Measurements from ENCODE around the gene ATP5MC3.
"Not testable (repeated sequence)": the region's sequence is repeated elsewhere in the genome, so short reads cannot be mapped to it uniquely, and the experiment has no call there.

The ATP5MC3 gene

DNA sequence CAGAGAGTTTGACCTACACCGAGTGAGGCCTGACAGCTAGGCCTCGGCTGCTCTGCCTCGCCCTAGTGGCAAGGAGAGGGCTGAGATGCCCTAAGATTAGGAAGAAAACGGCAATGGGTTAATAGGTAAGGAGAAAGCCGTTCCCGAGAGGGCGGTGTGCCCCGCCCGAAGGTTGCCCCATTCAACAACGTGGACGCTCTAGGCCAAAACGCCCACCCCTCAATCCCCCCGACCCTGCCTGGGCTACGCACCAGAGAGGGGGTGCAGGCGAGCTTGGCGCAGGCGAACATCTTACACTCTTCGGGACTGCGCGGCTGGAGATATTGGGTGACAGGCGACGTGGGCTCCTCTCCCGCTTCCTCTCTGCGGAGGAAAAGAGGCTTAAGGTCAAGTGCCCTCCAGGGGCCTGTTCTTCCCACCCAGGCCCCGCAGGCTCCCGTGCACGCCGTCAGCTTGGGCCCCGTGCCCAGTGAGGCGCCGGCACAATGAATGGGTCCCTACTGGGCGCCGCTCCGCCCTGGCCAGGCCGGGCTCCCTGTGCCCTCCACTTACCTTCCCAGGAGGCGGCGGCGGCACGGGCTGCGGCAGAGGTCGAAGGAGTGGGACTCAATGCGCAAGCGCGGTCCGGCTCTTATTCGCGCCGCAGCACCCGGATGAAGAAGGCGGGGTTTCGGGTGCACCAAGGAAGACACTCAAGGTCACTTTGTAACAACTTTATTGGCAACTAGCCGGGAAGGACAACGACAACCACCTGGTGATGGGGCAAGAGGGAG lies at the start of gene ATP5MC3:
TSS of gene ATP5MC3 (minus strand) at position 607 of the 773 bp plus-strand sequence. CDS start at position 290, 317 bp downstream.
- peak; percentile 96 for DNase-seq

DNA sequence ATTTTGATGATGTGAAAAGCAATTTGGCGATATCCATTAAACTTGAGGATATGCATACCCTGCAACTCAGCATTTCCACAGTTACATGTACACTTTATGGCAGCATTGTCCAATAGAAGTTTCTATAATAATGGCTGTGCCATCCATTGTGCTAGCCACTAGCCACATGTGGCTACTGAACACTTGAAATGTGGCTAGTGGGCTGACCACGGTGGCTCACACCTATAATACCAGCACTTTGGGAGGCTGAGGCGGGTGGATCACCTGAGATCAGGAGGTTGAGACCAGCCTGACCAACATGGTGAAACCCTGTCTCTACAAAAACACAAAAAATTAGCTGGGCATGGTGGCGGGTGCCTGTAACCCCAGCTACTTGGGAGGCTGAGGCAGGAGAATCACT lies 47.1 kb upstream of the ATP5MC3 start:
- DNase-seq: not testable (repeated sequence)

- DNase-seq: no peak
These were observed 46.7 kb upstream of the ATP5MC3 start for GRCh38 chr2:175228179-175228578.

GRCh38 chr2:175227393-175227792 lies 45.9 kb upstream of the ATP5MC3 start:
- no peak for DNase-seq

GRCh38 chr2:175220075-175220474 lies 38.6 kb upstream of the ATP5MC3 start:
- DNase-seq: no peak

GRCh38 chr2:175218551-175218950 lies 37.0 kb upstream of the ATP5MC3 start:
- DNase-seq: no peak

- DNase-seq: no peak
These were observed 26.4 kb upstream of the ATP5MC3 start for GRCh38 chr2:175207741-175208438.

DNA sequence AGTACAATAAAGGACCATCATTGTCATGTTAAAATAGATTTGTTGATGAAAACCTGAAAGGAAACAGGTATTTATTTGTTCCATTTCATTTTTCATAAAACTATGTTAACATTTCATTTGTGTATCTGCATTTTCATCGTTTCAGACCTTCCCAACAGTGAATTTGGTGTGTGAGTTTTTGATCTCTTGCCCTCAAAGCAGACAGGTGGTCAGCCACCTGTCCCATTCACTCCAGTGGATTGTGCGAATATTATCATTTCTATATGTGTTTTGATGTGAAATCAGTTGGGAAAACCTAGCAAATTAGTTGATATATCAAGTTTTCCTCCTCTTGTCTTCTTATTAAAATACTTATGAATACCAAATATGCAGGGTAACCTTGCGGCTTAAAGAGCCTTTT lies 25.4 kb upstream of the ATP5MC3 start:
- no peak for DNase-seq

GRCh38 chr2:175205523-175205922 lies 24.0 kb upstream of the ATP5MC3 start:
- no peak for DNase-seq

DNA sequence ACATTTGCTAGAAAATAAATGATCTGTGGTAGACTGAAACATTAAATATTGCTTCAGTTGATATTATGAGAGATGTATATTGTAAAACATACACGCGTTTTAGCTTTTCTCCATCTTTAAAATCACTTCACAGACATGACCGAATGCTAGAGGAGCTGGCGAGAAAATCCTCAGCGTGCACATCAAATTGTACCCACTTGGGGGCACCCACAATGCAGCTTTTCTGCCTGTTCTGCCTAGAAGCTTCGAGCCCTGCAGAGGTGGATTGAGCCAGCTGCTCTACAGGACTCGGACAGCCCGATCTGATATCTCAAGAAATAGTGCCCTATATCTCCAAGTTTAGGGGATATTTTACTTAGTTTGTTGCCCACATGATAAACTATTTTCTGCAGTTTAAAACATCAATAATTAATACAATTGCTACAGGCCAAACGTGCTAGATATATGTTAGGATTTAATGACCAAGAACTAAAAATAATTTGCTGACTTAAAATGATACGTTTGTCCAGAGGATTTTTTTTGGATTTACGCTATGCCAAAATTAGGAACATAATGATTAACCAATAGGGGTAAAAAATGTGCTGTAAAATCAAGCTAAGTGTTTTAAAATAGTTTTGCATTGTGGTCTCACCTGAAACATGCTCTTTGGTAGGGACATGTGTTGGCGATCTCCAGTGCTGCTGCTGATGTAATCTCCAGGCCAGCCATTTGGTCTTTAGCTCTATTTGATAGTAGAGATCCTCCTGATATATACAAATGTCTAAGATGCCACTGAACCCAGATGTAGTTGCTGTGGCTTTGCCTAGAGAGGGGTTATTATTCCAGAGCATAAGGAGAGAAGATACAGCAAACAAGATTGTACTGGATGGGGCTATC lies 22.3 kb upstream of the ATP5MC3 start:
- peak; percentile 73 for DNase-seq

- no peak for DNase-seq
These were observed 13.5 kb upstream of the ATP5MC3 start for GRCh38 chr2:175195012-175195411.

DNA sequence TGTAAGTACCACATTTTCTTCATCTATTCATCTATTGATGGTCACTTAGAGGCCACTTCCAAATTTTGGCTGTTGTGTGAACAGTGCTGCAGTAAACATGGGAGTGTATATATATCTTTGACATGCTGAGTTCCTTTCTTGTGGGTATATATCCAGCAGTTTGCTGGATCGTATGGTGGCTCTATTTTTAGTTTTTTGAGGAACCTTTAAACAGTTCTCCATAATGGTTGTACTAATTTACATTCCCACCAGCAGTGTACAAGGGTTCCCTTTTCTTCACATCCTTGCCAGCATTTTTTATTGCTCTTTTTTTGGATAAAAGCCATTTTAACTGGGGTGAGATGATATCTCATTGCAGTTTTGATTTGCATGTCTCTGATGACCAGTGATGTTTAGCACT lies 7.3 kb upstream of the ATP5MC3 start:
- no peak for DNase-seq

- no peak for DNase-seq
These were observed 5.9 kb upstream of the ATP5MC3 start for GRCh38 chr2:175187378-175187777.

DNA sequence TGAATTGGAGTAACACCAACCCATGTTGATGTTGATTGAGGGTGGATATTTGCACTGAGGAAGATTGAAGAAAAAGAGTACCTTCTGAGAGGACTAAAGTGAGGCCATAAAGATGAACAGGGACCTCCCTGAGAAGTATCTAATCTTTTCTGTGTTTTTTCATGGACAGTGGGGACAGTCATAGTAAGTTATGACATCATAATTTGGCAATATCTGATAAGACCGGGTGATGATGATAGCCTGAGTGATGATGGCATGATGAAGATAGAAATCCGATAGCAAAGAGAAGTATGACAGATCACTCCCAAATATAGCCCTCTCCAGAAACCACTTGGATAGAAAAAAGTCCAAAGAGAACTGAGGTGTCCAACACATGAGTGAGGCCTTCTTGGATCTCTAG lies 2.2 kb upstream of the ATP5MC3 start:
- no peak for DNase-seq

- DNase-seq: no peak
These were observed 383 bp upstream of the ATP5MC3 start for GRCh38 chr2:175181877-175182308.

DNA sequence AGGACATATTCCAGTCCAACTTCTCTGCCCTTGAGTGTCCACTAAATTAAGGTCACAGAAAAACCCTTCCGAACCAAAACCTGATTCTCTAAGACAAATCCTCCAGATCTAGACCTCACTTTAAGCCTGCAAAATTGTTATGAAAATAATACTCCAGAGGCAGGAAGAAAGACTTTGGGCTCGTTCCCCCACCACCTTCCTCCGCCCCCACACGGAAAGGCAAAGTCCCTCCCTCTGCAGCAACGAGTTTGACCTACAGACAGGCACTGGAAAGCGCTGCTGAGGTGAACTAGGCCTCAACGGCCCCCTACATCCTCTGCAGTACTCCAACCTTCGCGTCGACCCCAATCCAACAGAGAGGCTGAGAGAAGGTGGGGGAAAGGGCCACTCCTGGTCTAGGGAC lies 808 bp downstream of the ATP5MC3 start:
- peak; percentile 81 for DNase-seq

DNA sequence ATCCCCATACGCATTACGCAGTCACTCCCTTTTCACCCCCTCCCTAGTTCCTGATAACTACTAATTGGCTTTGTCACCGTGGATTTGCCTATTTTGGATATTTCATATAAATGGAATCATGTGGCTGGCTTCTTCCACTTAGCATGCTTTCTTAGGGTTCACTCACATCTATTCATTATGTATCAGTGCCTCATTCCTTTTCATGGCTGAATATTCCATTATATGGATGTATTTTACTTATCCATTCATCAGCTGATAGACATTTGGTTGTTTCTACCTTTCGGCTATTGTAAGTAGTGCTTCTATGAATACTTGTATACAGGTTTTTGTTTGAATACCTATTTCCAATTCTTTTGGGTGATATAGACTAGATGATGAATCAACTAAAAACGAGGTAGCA lies 4.9 kb downstream of the ATP5MC3 start:
- DNase-seq: no peak

GRCh38 chr2:175175896-175176295 lies 5.6 kb downstream of the ATP5MC3 start:
- DNase-seq: no peak

- no peak for DNase-seq
These were observed 6.2 kb downstream of the ATP5MC3 start for GRCh38 chr2:175175320-175175719.

- no peak for DNase-seq
These were observed 10.7 kb downstream of the ATP5MC3 start for GRCh38 chr2:175170659-175171304.

GRCh38 chr2:175169191-175169590 lies 12.3 kb downstream of the ATP5MC3 start:
- no peak for DNase-seq

DNA sequence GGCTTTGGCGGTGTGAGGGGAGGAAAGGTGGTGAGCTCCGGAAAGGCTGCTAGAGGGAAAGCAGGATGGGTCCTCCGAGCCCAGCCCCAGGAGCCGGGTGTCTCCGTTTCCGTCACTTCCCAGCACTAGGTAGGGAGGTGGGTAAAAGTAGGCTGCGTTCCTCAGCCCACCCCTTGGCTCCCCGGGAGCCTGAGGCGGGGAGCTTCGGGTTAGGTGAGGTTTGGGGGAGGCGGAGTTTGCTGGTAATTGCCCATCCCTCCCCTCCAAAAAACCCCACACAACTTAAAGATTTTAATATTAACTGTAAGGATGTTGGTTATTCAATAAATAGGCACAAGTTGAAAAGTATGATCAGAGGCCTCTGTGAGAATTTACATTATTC lies 13.0 kb downstream of the ATP5MC3 start:
- no peak for DNase-seq

Data from activated CD8-positive, alpha-beta memory T cell treated with anti-CD3 and anti-CD28 coated beads for 24 hours (primary cell).